Body of pancreas (tissue), 4 donors: ENCODE data around the gene PKIB. TPM values are rescaled to one million over a fixed set of nuclear protein-coding genes. Genes with fewer than 3 reads are reported as not detected.

Experiments
- ATAC-seq: fragments of 150-250 bp; one replicate; pipeline ENCODE4 v1.9.1; 2016
- DNase-seq, 4 donors: peaks; one replicate each; pipeline ENCODE4 v3.0.0-alpha.2; 2019
- H3K27ac ChIP-seq, 4 donors: fragments of 200-600 bp; sonication (generic); 1 replicate in 3 of 4; 2 replicates in 1 of 4; pipeline versions ENCODE4 v1.5.1 to v1.6.1; 2016 to 2019; ENCODE audit warnings: mild to moderate bottlenecking in 1 of 4, mixed read lengths in 1 of 4, moderate library complexity in 1 of 4
- H3K27me3 ChIP-seq, 2 donors: fragments of 200-600 bp; sonication (generic); one replicate each; pipeline ENCODE4 v1.6.0; 2016; ENCODE audit warnings: mild to moderate bottlenecking in 1 of 2
- H3K36me3 ChIP-seq, 2 donors: fragments of 200-600 bp; sonication (generic); replicated peaks in 1 of 2; 2 replicates each; pipeline ENCODE4 v1.5.1; 2016; ENCODE audit warnings: low read depth in 2 of 2; ENCODE audit not compliant: insufficient read depth in 1 of 2
- H3K4me1 ChIP-seq: fragments of 200-600 bp; sonication (generic); one replicate; pipeline ENCODE4 v1.6.0; 2016
- H3K4me3 ChIP-seq, 2 donors: fragments of 200-600 bp; sonication (generic); 1 replicate in 1 of 2; 2 replicates in 1 of 2; pipeline ENCODE4 v1.5.1; 2016 to 2019
- H3K9me3 ChIP-seq, 3 donors: fragments of 200-600 bp; sonication (generic); 1 replicate in 2 of 3; 2 replicates in 1 of 3; pipeline ENCODE4 v1.5.1; 2016
- CTCF ChIP-seq, 7 experiments: fragments of 450-650 bp in 4 of 7; fragments of 200-600 bp in 3 of 7; sonication (generic) in 3 of 7; IDR thresholded peaks; one replicate each; pipeline ENCODE4 v1.5.1; 2016 to 2019; ENCODE audit warnings: antibody characterized with exemption in 7 of 7
- POLR2A ChIP-seq, 3 donors: fragments of 450-650 bp; IDR thresholded peaks; one replicate each; pipeline ENCODE4 v1.6.1; 2016; ENCODE audit warnings: antibody characterized with exemption in 3 of 3, mild to moderate bottlenecking in 2 of 3
- WGBS, 2 donors: methylation state at CpG; one replicate each; pipeline ENCODE4 v1.1.5; 2017; 5-methylcytosine and 5-hydroxymethylcytosine counted together
- intact Hi-C: fragments of 100-400 bp; cut with DNase I; formaldehyde crosslinking; loops from one replicate; pipeline ENCODE4 v1.15.1; 2023
- total RNA-seq, 2 donors: library from RNA; depleted of rRNA; stranded (reverse); fragments of >200 nt; gene quantifications; one replicate each; pipeline ENCODE4 v1.1.0, GENCODE V29; 2016

PKIB gene
- total RNA-seq, 2 donors from 2014 or later: 13.0 TPM; not detected in 1

DNA sequence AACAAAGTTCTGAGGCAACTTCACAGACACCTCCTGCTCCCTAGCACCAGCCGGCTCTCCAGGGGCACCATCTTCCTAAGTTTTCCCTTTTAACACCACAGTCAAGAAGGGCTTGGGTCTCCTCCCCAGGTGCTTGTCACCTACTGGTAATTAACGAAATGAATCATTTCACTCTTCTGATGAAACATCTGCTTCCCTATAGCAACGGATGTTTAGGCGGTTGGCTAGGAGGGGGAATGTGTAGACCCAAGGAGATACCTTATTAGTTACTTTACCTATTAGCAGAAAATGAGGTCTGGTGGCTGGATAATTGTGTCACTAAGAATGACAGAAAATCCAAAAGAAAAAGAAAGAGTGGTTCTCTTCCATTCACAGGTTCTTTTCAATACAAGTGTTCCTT is 123.1 kb downstream of the PKIB start:
- intact Hi-C loops: loop anchor here (5.0 kb wide), 1 partner anchor 104 kb away; no protein-coding TSS in a partner anchor
- H3K27me3 ChIP-seq: no peaks in the 10 kb centered on the region
- ATAC-seq (no peak), DNase-seq (no peak)
- WGBS, 2 donors: 56 to 64% methylated on average over 4 of the region's 4 CpGs
- no peaks in the 10 kb centered on the region for H3K36me3 ChIP-seq
- H3K4me3 ChIP-seq: no peak overlapping the region
- TF ChIP-seq POLR2A (IDR thresholded peaks at IDR 0.05) (no peak), CTCF (IDR thresholded peaks at IDR 0.05) (no peak)
- H3K4me1 ChIP-seq: no peaks in the 10 kb centered on the region
- H3K9me3 ChIP-seq: no peaks in the 10 kb centered on the region
- no peak overlapping the region for H3K27ac ChIP-seq

DNA sequence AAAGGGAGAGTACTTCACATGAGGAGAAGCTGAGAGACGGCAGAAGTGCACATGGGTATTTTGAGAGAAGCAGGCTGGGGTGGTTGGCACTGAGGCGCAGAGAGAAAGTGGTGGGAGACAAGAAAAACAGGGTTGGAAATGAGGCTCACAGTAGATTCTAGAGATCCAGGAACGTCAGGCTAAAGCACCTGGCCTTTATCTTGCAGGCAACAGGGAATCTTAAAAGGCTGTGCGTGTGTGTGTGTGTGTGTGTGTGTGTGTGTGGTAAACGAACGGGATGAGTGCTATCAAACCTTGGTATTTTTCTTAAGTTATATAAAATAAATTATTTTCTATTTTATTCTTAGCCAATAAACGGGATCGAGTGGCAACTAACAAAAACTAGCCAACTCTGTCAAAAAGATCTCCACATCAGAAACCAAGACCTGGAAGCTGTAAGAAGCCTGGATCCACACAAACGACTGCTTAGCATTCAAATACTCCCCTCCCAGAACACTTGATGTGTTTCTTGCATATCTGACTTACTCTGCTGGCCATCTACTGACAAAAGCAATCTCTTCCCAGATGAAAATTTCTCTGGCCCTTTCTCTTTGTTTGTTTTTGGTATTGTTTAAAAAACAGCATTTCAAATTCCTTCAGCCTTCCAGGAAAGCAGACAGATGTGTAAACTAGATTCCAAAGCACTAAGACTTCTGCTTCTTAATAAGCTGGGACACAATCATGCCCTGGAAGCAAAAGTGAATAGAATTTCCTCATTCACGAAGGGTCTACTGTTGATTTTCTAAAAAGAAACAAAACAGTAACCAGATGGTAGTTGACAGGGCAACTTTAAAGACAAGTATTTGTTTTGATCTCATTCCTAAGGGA is 124.6 kb downstream of the PKIB start:
- WGBS, 2 donors: 45% methylated on average over 10 of the region's 10 CpGs
- Histone ChIP-seq H3K36me3 (no peaks in the 10 kb centered on the region), H3K27me3 (no peaks in the 10 kb centered on the region), H3K4me1 (no peaks in the 10 kb centered on the region), H3K27ac (no peak overlapping the region), H3K4me3 (no peak overlapping the region), H3K9me3 (no peaks in the 10 kb centered on the region)
- DNase-seq (no peak), ATAC-seq (no peak)
- intact Hi-C loops: loop anchor here (5.0 kb wide), 1 partner anchor 103 kb away; no protein-coding TSS in a partner anchor
- TF ChIP-seq CTCF (IDR thresholded peaks at IDR 0.05): no peak
- no peak for TF ChIP-seq POLR2A (IDR thresholded peaks at IDR 0.05)

- no peaks in the 10 kb centered on the region for H3K9me3 ChIP-seq
- no peaks in the 10 kb centered on the region for H3K36me3 ChIP-seq
- intact Hi-C loops: no loop called here
- no peaks in the 10 kb centered on the region for H3K4me1 ChIP-seq
- no peaks in the 10 kb centered on the region for H3K27me3 ChIP-seq
- ATAC-seq: no peak
- no peak overlapping the region for H3K4me3 ChIP-seq
- TF ChIP-seq CTCF (IDR thresholded peaks at IDR 0.05) (no peak), POLR2A (IDR thresholded peaks at IDR 0.05) (no peak)
- no peak for DNase-seq
- H3K27ac ChIP-seq: no peak overlapping the region
- whole genome bisulfite sequencing, 2 donors: 67 to 70% methylated on average over 4 of the region's 4 CpGs
Observed at GRCh38 chr6:122735582-122735981, 125.4 kb downstream of the PKIB start.

DNA sequence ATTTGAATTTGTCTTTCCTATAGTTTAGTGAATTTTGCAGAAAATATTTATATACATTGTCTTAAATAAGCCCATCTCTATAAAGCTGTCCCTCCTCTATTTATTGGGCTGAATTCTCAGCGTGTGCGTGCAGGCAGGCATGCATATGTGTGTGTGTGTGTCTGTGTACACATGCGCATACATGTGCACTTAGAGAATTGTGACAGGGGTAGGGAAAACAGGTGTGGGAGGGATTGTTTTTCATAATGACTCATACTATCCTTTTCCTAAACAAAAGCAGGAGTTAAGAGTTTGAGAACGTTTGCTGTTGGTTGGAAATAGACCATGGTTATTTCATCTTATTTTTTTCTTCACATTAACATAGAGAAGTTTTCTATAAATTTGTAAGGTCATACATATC is 126.0 kb downstream of the PKIB start:
- intact Hi-C loops: no loop called here

More for the DNA sequence above, 126.0 kb downstream of the PKIB start:
- TF ChIP-seq CTCF (IDR thresholded peaks at IDR 0.05) (no peak), POLR2A (IDR thresholded peaks at IDR 0.05) (no peak)
- DNase-seq (no peak), ATAC-seq (no peak)
- no peak overlapping the region for H3K4me3 ChIP-seq
- 75 to 78% methylated on average over 4 of the region's 4 CpGs for WGBS, 2 donors
- H3K36me3 ChIP-seq: no peaks in the 10 kb centered on the region
- H3K27me3 ChIP-seq: no peaks in the 10 kb centered on the region
- no peaks in the 10 kb centered on the region for H3K9me3 ChIP-seq
- H3K27ac ChIP-seq: no peak overlapping the region
- H3K4me1 ChIP-seq: no peaks in the 10 kb centered on the region
